CD14-positive monocyte (primary cell): ENCODE data around the gene P2RX6. TPM values are rescaled to one million over a fixed set of nuclear protein-coding genes. Genes with fewer than 3 reads are reported as not detected.

Experiments
- DNase-seq, 3 donors: peaks; one replicate each; pipeline ENCODE4 v3.0.0-alpha.2; 2011 to 2022
- H2AFZ ChIP-seq: 2 replicates; pipeline ENCODE4 v1.6.0; 2012; ENCODE audit warnings: mild to moderate bottlenecking, low read depth, low read length, inconsistent platforms; ENCODE audit not compliant: insufficient read depth, poor library complexity, severe bottlenecking
- H3K27ac ChIP-seq, 2 donors: 1 replicate in 1 of 2; 2 replicates in 1 of 2; pipeline ENCODE4 v1.5.1; 2012 to 2013; ENCODE audit warnings: low read length in 2 of 2, control low read depth in 1 of 2, inconsistent platforms in 1 of 2, low read depth in 1 of 2, mild to moderate bottlenecking in 1 of 2
- H3K27me3 ChIP-seq, 2 donors: one replicate each; pipeline versions ENCODE4 v1.6.0 to v1.6.1; 2011 to 2013; ENCODE audit warnings: low read length in 2 of 2; ENCODE audit not compliant: control insufficient read depth in 2 of 2, insufficient read depth in 2 of 2
- H3K36me3 ChIP-seq, 2 donors: replicated peaks in 1 of 2; 1 replicate in 1 of 2; 2 replicates in 1 of 2; pipeline versions ENCODE4 v1.5.1 to v1.6.1; 2012 to 2013; ENCODE audit warnings: low read length in 2 of 2, control low read depth in 1 of 2, inconsistent platforms in 1 of 2, mild to moderate bottlenecking in 1 of 2; ENCODE audit not compliant: insufficient read depth in 2 of 2, control insufficient read depth in 1 of 2
- H3K4me1 ChIP-seq, 2 donors: 1 replicate in 1 of 2; 2 replicates in 1 of 2; pipeline versions ENCODE4 v1.5.1 to v1.6.1; 2012 to 2013; ENCODE audit warnings: low read length in 2 of 2, control low read depth in 1 of 2, inconsistent platforms in 1 of 2, mild to moderate bottlenecking in 1 of 2, moderate library complexity in 1 of 2; ENCODE audit not compliant: insufficient read depth in 2 of 2, control insufficient read depth in 1 of 2
- H3K4me2 ChIP-seq: replicated peaks from 2 replicates; pipeline ENCODE3; 2012; ENCODE audit warnings: low read length, moderate library complexity, mild to moderate bottlenecking; ENCODE audit not compliant: poor library complexity, severe bottlenecking; ENCODE audit errors: extremely low read depth
- H3K4me3 ChIP-seq, 3 experiments: fragments of 200-600 bp in 1 of 3; sonication (generic) in 1 of 3; replicated peaks in 1 of 3; 1 replicate in 2 of 3; 2 replicates in 1 of 3; pipeline ENCODE4 v1.5.1; 2011 to 2013; ENCODE audit warnings: low read length in 3 of 3, mild to moderate bottlenecking in 3 of 3, control low read depth in 2 of 3, low read depth in 2 of 3, inconsistent platforms in 1 of 3, moderate library complexity in 1 of 3
- H3K79me2 ChIP-seq: 2 replicates; pipeline ENCODE4 v1.6.0; 2012; ENCODE audit warnings: mild to moderate bottlenecking, control low read depth, inconsistent platforms, low read length, moderate library complexity; ENCODE audit not compliant: insufficient read depth
- H3K9ac ChIP-seq: 2 replicates; pipeline ENCODE4 v1.6.0; 2017; ENCODE audit warnings: low read length, mild to moderate bottlenecking; ENCODE audit not compliant: insufficient read depth, poor library complexity, severe bottlenecking
- H3K9me3 ChIP-seq, 2 donors: replicated peaks in 1 of 2; 1 replicate in 1 of 2; 2 replicates in 1 of 2; pipeline versions ENCODE4 v1.5.1 to v1.6.1; 2012 to 2013; ENCODE audit warnings: low read length in 2 of 2, control low read depth in 1 of 2; ENCODE audit not compliant: control insufficient read depth in 1 of 2, insufficient read depth in 1 of 2
- H4K20me1 ChIP-seq: 2 replicates; pipeline ENCODE4 v1.6.0; 2012; ENCODE audit warnings: mild to moderate bottlenecking, low read length, control low read depth, moderate library complexity; ENCODE audit not compliant: insufficient read depth
- H3K27ac Mint-ChIP-seq, 7 donors: one replicate each; pipeline ENCODE4 v1.8.0; 2020; ENCODE audit warnings: mild to moderate bottlenecking in 7 of 7, mixed read lengths in 7 of 7, moderate library complexity in 6 of 7, inconsistent platforms in 2 of 7
- H3K27me3 Mint-ChIP-seq, 3 donors: one replicate each; pipeline ENCODE4 v1.8.0; 2021 to 2022; ENCODE audit warnings: low read depth in 3 of 3, mild to moderate bottlenecking in 3 of 3, mixed read lengths in 3 of 3, moderate library complexity in 3 of 3, inconsistent platforms in 1 of 3
- H3K36me3 Mint-ChIP-seq, 2 donors: one replicate each; pipeline ENCODE4 v1.8.0; 2020; ENCODE audit warnings: mixed read lengths in 2 of 2, inconsistent platforms in 1 of 2, mild to moderate bottlenecking in 1 of 2
- H3K4me1 Mint-ChIP-seq: one replicate; pipeline ENCODE4 v1.8.0; 2020; ENCODE audit warnings: mild to moderate bottlenecking, mixed read lengths
- H3K4me3 Mint-ChIP-seq, 2 donors: one replicate each; pipeline ENCODE4 v1.8.0; 2020; ENCODE audit warnings: mild to moderate bottlenecking in 2 of 2, mixed read lengths in 2 of 2, moderate library complexity in 1 of 2
- H3K9me3 Mint-ChIP-seq, 7 donors: one replicate each; pipeline ENCODE4 v1.8.0; 2020 to 2022; ENCODE audit warnings: mixed read lengths in 7 of 7, mild to moderate bottlenecking in 6 of 7, moderate library complexity in 6 of 7, inconsistent platforms in 2 of 7
- CTCF ChIP-seq: fragments of 200-600 bp; IDR thresholded peaks from one replicate; pipeline ENCODE4 v1.8.0; 2022; ENCODE audit warnings: antibody characterized with exemption, mild to moderate bottlenecking
- WGBS: methylation state at CpG from one replicate; pipeline ENCODE4 v1.1.5; 2013; ENCODE audit warnings: missing lambda C conversion rate; ENCODE audit not compliant: insufficient coverage; 5-methylcytosine and 5-hydroxymethylcytosine counted together
- intact Hi-C, 2 donors: fragments of 100-400 bp; cut with micrococcal nuclease; formaldehyde crosslinking; loops; one replicate each; pipeline versions ENCODE4 v1.15.0 to v1.15.1; 2023
- polyA plus RNA-seq, 3 donors: library from polyadenylated mRNA; depleted of rRNA in 1 of 3; unstranded in 2 of 3; stranded (reverse) in 1 of 3; fragments of 300-500 nt in 2 of 3; fragments of >200 nt in 1 of 3; fragmentation: Illumina TruSeq in 2 of 3; gene quantifications; 1 replicate in 2 of 3; 2 replicates in 1 of 3; pipeline ENCODE4 v1.2.3, GENCODE V29; 2012 to 2021

P2RX6 gene
- polyA plus RNA-seq, 3 donors = not detected

GRCh38 chr22:20976291-20976877 is 38.6 kb upstream of the P2RX6 start:
- Histone ChIP-seq H3K36me3 (no peaks in the 10 kb centered on the region), H3K4me2 (no peak overlapping the region), H3K27me3 (peaks cover 0 to 3% of the 10 kb centered on the region in 2 donors), H3K4me1 (peaks cover 41 to 50% of the 10 kb centered on the region in 2 donors), H3K4me3 (no peak overlapping the region), H4K20me1 (no peaks in the 10 kb centered on the region), H3K9me3 (peaks cover 9 to 10% of the 10 kb centered on the region in 2 donors), H3K9ac (no peak overlapping the region), H3K79me2 (peaks cover 2% of the 10 kb centered on the region), H3K27ac (no peak overlapping the region), H2AFZ (no peak overlapping the region)
- peaks cover 41% of the 10 kb centered on the region for H3K4me1 Mint-ChIP-seq
- no peak overlapping the region for H3K4me3 Mint-ChIP-seq
- H3K9me3 Mint-ChIP-seq = peaks cover 10 to 19% (median 14%) of the 10 kb centered on the region in 7 donors
- TF ChIP-seq CTCF = no peak
- no peak overlapping the region for H3K27ac Mint-ChIP-seq
- H3K27me3 Mint-ChIP-seq = peaks cover 8 to 11% (median 10%) of the 10 kb centered on the region in 3 donors
- 95% methylated on average over 14 of the region's 24 CpGs for WGBS
- intact Hi-C loops = no loop called here
- no peak for DNase-seq
- H3K36me3 Mint-ChIP-seq = peaks cover 14 to 15% of the 10 kb centered on the region in 2 donors

DNA sequence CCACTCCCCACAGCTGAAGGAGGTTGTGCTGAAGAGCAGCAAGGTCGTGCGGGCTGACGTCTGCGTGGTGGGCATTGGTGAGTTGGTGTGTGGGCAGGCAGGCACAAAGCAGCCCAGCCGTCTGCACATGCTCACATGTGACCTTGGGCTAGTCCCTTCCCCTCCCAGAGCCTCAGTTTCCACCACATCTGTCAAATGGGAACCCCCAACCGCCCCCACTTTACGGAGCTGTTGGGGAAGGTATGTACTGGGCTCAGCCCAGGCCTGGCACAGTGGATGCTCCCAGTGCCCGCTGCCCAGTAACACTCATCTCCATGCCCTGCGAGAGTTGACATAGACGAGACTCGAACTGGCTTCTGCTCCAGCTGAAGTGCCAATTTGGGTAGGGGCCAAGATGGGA is 37.9 kb upstream of the P2RX6 start:
- TF ChIP-seq CTCF = no peak
- Mint-ChIP-seq H3K4me3 (no peak overlapping the region), H3K36me3 (peaks cover 14 to 15% of the 10 kb centered on the region in 2 donors), H3K27me3 (peaks cover 8 to 11% (median 10%) of the 10 kb centered on the region in 3 donors), H3K9me3 (peaks cover 10 to 19% (median 14%) of the 10 kb centered on the region in 7 donors), H3K27ac (no peak overlapping the region), H3K4me1 (peaks cover 37% of the 10 kb centered on the region)
- Histone ChIP-seq H3K9me3 (peaks cover 9 to 10% of the 10 kb centered on the region in 2 donors), H3K79me2 (peaks cover 3% of the 10 kb centered on the region), H2AFZ (no peak overlapping the region), H3K27ac (no peak overlapping the region), H4K20me1 (no peaks in the 10 kb centered on the region), H3K4me1 (peaks cover 38 to 48% of the 10 kb centered on the region in 2 donors), H3K4me2 (no peak overlapping the region), H3K4me3 (no peak overlapping the region), H3K9ac (no peak overlapping the region), H3K27me3 (peaks cover 0 to 3% of the 10 kb centered on the region in 2 donors), H3K36me3 (no peaks in the 10 kb centered on the region)
- intact Hi-C loops = no loop called here
- 90% methylated on average over 6 of the region's 11 CpGs for WGBS
- DNase-seq = no peak
